Mesenchymal stem cell (in vitro differentiated cells and primary cell): ENCODE measurements around the gene COLQ.
A peak's percentile ranks its signal among the peaks of the same experiment; 100 is the strongest.

ENCODE experiments used
- DNase-seq: peaks from one replicate; pipeline ENCODE4 v3.0.0-alpha.2; 2013
- H2AFZ ChIP-seq: one replicate; pipeline ENCODE4 v1.6.1; 2013; ENCODE audit warnings: low read depth, mild to moderate bottlenecking, control low read depth, inconsistent platforms, low read length, moderate library complexity
- H2AK5ac ChIP-seq: 2 replicates; pipeline ENCODE4 v1.6.1; 2013; ENCODE audit warnings: low read length, moderate library complexity, mild to moderate bottlenecking, inconsistent platforms; ENCODE audit not compliant: severe bottlenecking
- H2BK120ac ChIP-seq: one replicate; pipeline ENCODE4 v1.6.1; 2013; ENCODE audit warnings: low read depth, mild to moderate bottlenecking, inconsistent platforms, low read length, moderate library complexity
- H2BK12ac ChIP-seq, 2 experiments: one replicate each; pipeline ENCODE4 v1.6.1; 2013; ENCODE audit warnings: inconsistent platforms in 2 of 2, low read length in 2 of 2, mild to moderate bottlenecking in 2 of 2, moderate library complexity in 2 of 2, control low read depth in 1 of 2
- H2BK15ac ChIP-seq: one replicate; pipeline ENCODE4 v1.6.1; 2013; ENCODE audit warnings: mild to moderate bottlenecking, low read depth, inconsistent platforms; ENCODE audit not compliant: poor library complexity, severe bottlenecking
- H2BK5ac ChIP-seq: 2 replicates; pipeline ENCODE4 v1.6.1; 2013; ENCODE audit warnings: low read depth, mild to moderate bottlenecking, low read length, control low read depth, inconsistent platforms; ENCODE audit not compliant: poor library complexity, severe bottlenecking
- H3K14ac ChIP-seq, 2 experiments: one replicate each; pipeline ENCODE4 v1.6.1; 2013; ENCODE audit warnings: inconsistent platforms in 2 of 2, low read length in 2 of 2, control low read depth in 1 of 2, mild to moderate bottlenecking in 1 of 2, moderate library complexity in 1 of 2
- H3K18ac ChIP-seq, 2 experiments: one replicate each; pipeline ENCODE4 v1.6.1; 2013; ENCODE audit warnings: inconsistent platforms in 2 of 2, low read length in 2 of 2, control low read depth in 1 of 2, low read depth in 1 of 2, mild to moderate bottlenecking in 1 of 2
- H3K23ac ChIP-seq, 2 experiments: one replicate each; pipeline ENCODE4 v1.6.1; 2013; ENCODE audit warnings: inconsistent platforms in 2 of 2, low read length in 2 of 2, mild to moderate bottlenecking in 2 of 2, moderate library complexity in 2 of 2, control low read depth in 1 of 2
- H3K27ac ChIP-seq: 2 replicates; pipeline ENCODE4 v1.5.1; 2013; ENCODE audit warnings: mild to moderate bottlenecking, moderate library complexity, low read length, control low read depth, inconsistent platforms; ENCODE audit not compliant: poor library complexity, severe bottlenecking
- H3K27me3 ChIP-seq, 2 experiments: 2 replicates each; pipeline versions ENCODE4 v1.6.1 to v1.7.0; 2013; ENCODE audit warnings: low read length in 2 of 2, mild to moderate bottlenecking in 2 of 2, moderate library complexity in 2 of 2, control low read depth in 1 of 2, inconsistent platforms in 1 of 2; ENCODE audit not compliant: control insufficient read depth in 1 of 2, insufficient read depth in 1 of 2
- H3K36me3 ChIP-seq, 2 experiments: 2 replicates each; pipeline versions ENCODE4 v1.6.1 to v1.7.0; 2013; ENCODE audit warnings: low read length in 2 of 2, control low read depth in 1 of 2, inconsistent platforms in 1 of 2, low read depth in 1 of 2, mild to moderate bottlenecking in 1 of 2; ENCODE audit not compliant: insufficient read depth in 2 of 2, control insufficient read depth in 1 of 2
- H3K4ac ChIP-seq, 2 experiments: one replicate each; pipeline ENCODE4 v1.6.1; 2013; ENCODE audit warnings: inconsistent platforms in 2 of 2, low read length in 2 of 2, mild to moderate bottlenecking in 2 of 2, moderate library complexity in 2 of 2, control low read depth in 1 of 2, low read depth in 1 of 2
- H3K4me1 ChIP-seq: 2 replicates; pipeline ENCODE4 v1.6.1; 2013; ENCODE audit warnings: low read depth, low read length, control low read depth; ENCODE audit not compliant: control insufficient read depth, insufficient read depth
- H3K4me2 ChIP-seq: 2 replicates; pipeline ENCODE4 v1.6.1; 2013; ENCODE audit warnings: low read length, mild to moderate bottlenecking, inconsistent platforms; ENCODE audit not compliant: poor library complexity, severe bottlenecking
- H3K4me3 ChIP-seq, 2 experiments: 2 replicates each; pipeline versions ENCODE4 v1.5.1 to v1.7.0; 2013; ENCODE audit warnings: low read length in 2 of 2, mild to moderate bottlenecking in 2 of 2, control low read depth in 1 of 2, low read depth in 1 of 2; ENCODE audit not compliant: insufficient read depth in 1 of 2
- H3K79me1 ChIP-seq: replicated peaks from 2 replicates; pipeline ENCODE4 v1.6.1; 2013; ENCODE audit warnings: mild to moderate bottlenecking, control low read depth, low read length, inconsistent platforms; ENCODE audit not compliant: poor library complexity, severe bottlenecking
- H3K9ac ChIP-seq: 2 replicates; pipeline ENCODE4 v1.7.0; 2013; ENCODE audit warnings: mild to moderate bottlenecking, low read length, moderate library complexity
- H3K9me3 ChIP-seq: 2 replicates; pipeline ENCODE4 v1.7.0; 2013; ENCODE audit warnings: mild to moderate bottlenecking, low read length; ENCODE audit not compliant: control insufficient read depth
- H4K8ac ChIP-seq: one replicate; pipeline ENCODE4 v1.6.1; 2013; ENCODE audit warnings: inconsistent platforms, mild to moderate bottlenecking, low read length, moderate library complexity
- H4K91ac ChIP-seq: one replicate; pipeline ENCODE4 v1.6.1; 2013; ENCODE audit warnings: mild to moderate bottlenecking, low read length, inconsistent platforms
- whole genome bisulfite sequencing: methylation state at CpG from one replicate; pipeline ENCODE4 v1.1.7; 2013; ENCODE audit warnings: mixed read lengths; 5-methylcytosine and 5-hydroxymethylcytosine counted together

COLQ gene

GRCh38 chr3:15505479-15506165 is 15.9 kb downstream of the COLQ start:
- Histone ChIP-seq H3K36me3 (peaks cover 0 to 4% of the 10 kb centered on the region in 2 experiments), H3K18ac (no peak overlapping the region), H2BK15ac (no peak overlapping the region), H3K4me3 (no peak overlapping the region), H2BK5ac (no peak overlapping the region), H2AK5ac (no peak overlapping the region), H3K4ac (no peak overlapping the region), H3K27ac (no peak overlapping the region), H2BK12ac (no peak overlapping the region), H3K14ac (no peak overlapping the region), H3K27me3 (no peaks in the 10 kb centered on the region), H2AFZ (no peak overlapping the region), H3K4me2 (no peak overlapping the region), H3K23ac (no peak overlapping the region), H3K9ac (no peak overlapping the region), H3K79me1 (no peaks in the 10 kb centered on the region), H2BK120ac (no peak overlapping the region), H3K4me1 (no peaks in the 10 kb centered on the region), H3K9me3 (no peaks in the 10 kb centered on the region), H4K8ac (no peak overlapping the region), H4K91ac (no peak overlapping the region)
- DNase-seq, result no peak
- 85% methylated on average over 7 of the region's 7 CpGs for WGBS

GRCh38 chr3:15502616-15503015 is 18.9 kb downstream of the COLQ start:
- no peak overlapping the region for H3K4ac ChIP-seq
- peaks cover 0 to 4% of the 10 kb centered on the region in 2 experiments for H3K36me3 ChIP-seq
- H2AFZ ChIP-seq, result no peak overlapping the region
- H3K79me1 ChIP-seq, result no peaks in the 10 kb centered on the region
- no peaks in the 10 kb centered on the region for H3K9me3 ChIP-seq
- peaks cover 0 to 3% of the 10 kb centered on the region in 2 experiments for H3K27me3 ChIP-seq
- WGBS, result 85% methylated on average over 8 of the region's 8 CpGs
- peaks cover 4% of the 10 kb centered on the region for H3K4me1 ChIP-seq
- H3K27ac ChIP-seq, result no peak overlapping the region
- H3K14ac ChIP-seq, result peak overlapping the region in 1 of 2 experiments; percentile 1
- H3K9ac ChIP-seq, result no peak overlapping the region
- no peak overlapping the region for H2BK12ac ChIP-seq
- no peak overlapping the region for H2BK5ac ChIP-seq
- H4K91ac ChIP-seq, result peak overlapping the region; percentile 14
- H2AK5ac ChIP-seq, result no peak overlapping the region
- no peak overlapping the region for H3K18ac ChIP-seq
- DNase-seq, result no peak
- no peak overlapping the region for H2BK120ac ChIP-seq
- H3K4me2 ChIP-seq, result no peak overlapping the region
- H2BK15ac ChIP-seq, result no peak overlapping the region
- H3K23ac ChIP-seq, result no peak overlapping the region
- H4K8ac ChIP-seq, result no peak overlapping the region
- no peak overlapping the region for H3K4me3 ChIP-seq

- H3K4ac ChIP-seq, result no peak overlapping the region
- no peak overlapping the region for H4K91ac ChIP-seq
- H3K79me1 ChIP-seq, result no peaks in the 10 kb centered on the region
- no peak overlapping the region for H2BK5ac ChIP-seq
- H3K18ac ChIP-seq, result no peak overlapping the region
- no peaks in the 10 kb centered on the region for H3K9me3 ChIP-seq
- DNase-seq, result no peak
- H3K4me1 ChIP-seq, result peaks cover 4% of the 10 kb centered on the region
- H2AK5ac ChIP-seq, result no peak overlapping the region
- no peak overlapping the region for H2AFZ ChIP-seq
- 35% methylated on average over 4 of the region's 4 CpGs for WGBS
- H3K36me3 ChIP-seq, result peaks cover 0 to 4% of the 10 kb centered on the region in 2 experiments
- H3K9ac ChIP-seq, result no peak overlapping the region
- no peak overlapping the region for H2BK15ac ChIP-seq
- H2BK120ac ChIP-seq, result no peak overlapping the region
- H3K4me3 ChIP-seq, result no peak overlapping the region
- H3K27ac ChIP-seq, result no peak overlapping the region
- no peak overlapping the region for H2BK12ac ChIP-seq
- no peak overlapping the region for H3K14ac ChIP-seq
- no peak overlapping the region for H4K8ac ChIP-seq
- H3K27me3 ChIP-seq, result peaks cover 0 to 3% of the 10 kb centered on the region in 2 experiments
- H3K23ac ChIP-seq, result no peak overlapping the region
- H3K4me2 ChIP-seq, result no peak overlapping the region
These were observed 20.4 kb downstream of the COLQ start for GRCh38 chr3:15501126-15501525.

GRCh38 chr3:15500107-15500724 is 21.3 kb downstream of the COLQ start:
- Histone ChIP-seq H2BK5ac (no peak overlapping the region), H3K4me1 (peaks cover 4% of the 10 kb centered on the region), H2BK120ac (no peak overlapping the region), H3K18ac (no peak overlapping the region), H3K4me2 (no peak overlapping the region), H2BK12ac (no peak overlapping the region), H3K36me3 (peaks cover 0 to 4% of the 10 kb centered on the region in 2 experiments), H3K9ac (peak overlapping the region; percentile 4), H3K23ac (no peak overlapping the region), H2AK5ac (no peak overlapping the region), H3K9me3 (no peaks in the 10 kb centered on the region), H2AFZ (no peak overlapping the region), H3K14ac (no peak overlapping the region), H2BK15ac (no peak overlapping the region), H3K27ac (no peak overlapping the region), H3K79me1 (no peaks in the 10 kb centered on the region), H4K91ac (no peak overlapping the region), H3K4ac (no peak overlapping the region), H3K4me3 (no peak overlapping the region), H3K27me3 (peaks cover 0 to 3% of the 10 kb centered on the region in 2 experiments), H4K8ac (no peak overlapping the region)
- 91% methylated on average over 3 of the region's 3 CpGs for WGBS
- DNase-seq, result no peak
